Measurements from ENCODE around the gene ATP5PO. TPM values are rescaled to one million over a fixed set of nuclear protein-coding genes. Genes with fewer than 3 reads are reported as not detected.

Gene ATP5PO
- total RNA-seq, 5 donors from 2014 or later (not counting 1 experiment from before 2014, with no cell fraction given) = 125 to 138 (median 137) TPM

DNA sequence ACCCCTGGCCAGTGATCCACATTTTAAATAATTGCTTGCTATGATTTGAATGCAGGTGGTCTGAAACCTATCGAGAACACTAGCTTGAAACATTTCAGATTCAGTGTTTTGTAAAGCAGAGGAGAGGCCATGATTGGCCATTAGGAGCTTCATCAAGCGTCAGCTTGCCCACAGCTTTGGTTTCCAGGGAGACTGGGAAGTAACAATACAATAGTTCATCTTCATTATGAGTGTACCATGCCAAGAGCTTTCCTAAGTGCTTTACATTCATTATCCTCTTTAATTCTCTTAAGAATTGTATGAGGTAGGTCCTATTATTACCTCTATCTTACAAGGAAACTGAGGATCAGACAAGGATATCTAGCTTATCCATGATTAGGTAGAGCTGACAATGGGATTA, 27.7 kb upstream of the ATP5PO start:
- no peak for ATAC-seq (replicated peaks in 1 of 4)
- DNase-seq = no peak
- Mint-ChIP-seq H3K27me3 (no peaks in the 10 kb centered on the region), H3K4me3 (no peak overlapping the region), H3K27ac (peak overlapping the region; percentile 8 to 52), H3K36me3 (peaks cover 68% of the 10 kb centered on the region), H3K4me1 (peaks cover 71 to 82% (median 78%) of the 10 kb centered on the region in 3 donors), H3K9me3 (peaks cover 0 to 10% (median 8%) of the 10 kb centered on the region in 3 donors)
- no peak overlapping the region for H3K4me3 ChIP-seq (ENCODE audit: control insufficient read depth in 1 of 2, extremely low read depth in 1 of 2, low read length in 1 of 2)
- peaks cover 18 to 56% of the 10 kb centered on the region in 2 experiments for H3K4me1 ChIP-seq (ENCODE audit: control insufficient read depth in 1 of 2, extremely low read depth in 1 of 2, insufficient read depth in 2 of 2, low read length in 2 of 2)
- peaks cover 2% of the 10 kb centered on the region for H3K9me3 ChIP-seq
- WGBS (ENCODE audit: insufficient coverage) = 80% methylated on average over 1 of the region's 2 CpGs
- ChIA-PET POLR2A (interaction anchor here (0.5 to 0.9 kb wide), 3 partner anchors 11 to 415 kb away, joined by 3 to 4 read pairs (median 4); no protein-coding TSS in a partner anchor), CTCF (no interaction called here)
- peaks cover 3 to 11% of the 10 kb centered on the region in 2 donors for H3K36me3 ChIP-seq (ENCODE audit: control insufficient read depth in 2 of 2, extremely low read depth in 1 of 2, insufficient read depth in 1 of 2, low read length in 1 of 2)
- no peak overlapping the region for H3K27ac ChIP-seq (ENCODE audit: low read length)
- no peaks in the 10 kb centered on the region for H3K27me3 ChIP-seq (replicated peaks in 1 of 2; ENCODE audit: control insufficient read depth in 2 of 2, extremely low read depth in 1 of 2, insufficient read depth in 2 of 2, low read length in 1 of 2)

- Histone ChIP-seq H3K4me1 (ENCODE audit: control insufficient read depth in 1 of 2, extremely low read depth in 1 of 2, insufficient read depth in 2 of 2, low read length in 2 of 2) (peaks cover 15 to 56% of the 10 kb centered on the region in 2 experiments), H3K27me3 (replicated peaks in 1 of 2; ENCODE audit: control insufficient read depth in 2 of 2, extremely low read depth in 1 of 2, insufficient read depth in 2 of 2, low read length in 1 of 2) (no peaks in the 10 kb centered on the region), H3K4me3 (ENCODE audit: control insufficient read depth in 1 of 2, extremely low read depth in 1 of 2, low read length in 1 of 2) (no peak overlapping the region), H3K27ac (ENCODE audit: low read length) (no peak overlapping the region), H3K36me3 (ENCODE audit: control insufficient read depth in 2 of 2, extremely low read depth in 1 of 2, insufficient read depth in 1 of 2, low read length in 1 of 2) (peaks cover 3 to 11% of the 10 kb centered on the region in 2 donors), H3K9me3 (peaks cover 2% of the 10 kb centered on the region)
- ATAC-seq (replicated peaks in 1 of 4) (no peak), DNase-seq (no peak)
- POLR2A ChIA-PET = interaction anchor here in 1 of 2 donors (0.6 to 0.7 kb wide), 2 partner anchors 416 to 1025 kb away, joined by 3 to 4 read pairs; no protein-coding TSS in a partner anchor
- Mint-ChIP-seq H3K27me3 (no peaks in the 10 kb centered on the region), H3K27ac (peak overlapping the region; percentile 43 to 58), H3K4me1 (peaks cover 71 to 82% (median 78%) of the 10 kb centered on the region in 3 donors), H3K36me3 (peaks cover 65% of the 10 kb centered on the region), H3K9me3 (peaks cover 0 to 10% (median 8%) of the 10 kb centered on the region in 3 donors), H3K4me3 (no peak overlapping the region)
- CTCF ChIA-PET = interaction anchor here in 1 of 2 donors (0.6 kb wide), 2 partner anchors 10 to 25 kb away, joined by 4 to 7 read pairs; no protein-coding TSS in a partner anchor
Measured at GRCh38 chr21:33942426-33942825, 26.8 kb upstream of the ATP5PO start.

- H3K36me3 ChIP-seq (ENCODE audit: control insufficient read depth in 2 of 2, extremely low read depth in 1 of 2, insufficient read depth in 1 of 2, low read length in 1 of 2) = peaks cover 3 to 11% of the 10 kb centered on the region in 2 donors
- Mint-ChIP-seq H3K27me3 (no peaks in the 10 kb centered on the region), H3K27ac (peak overlapping the region; percentile 86 to 87), H3K4me3 (peak overlapping the region in 2 of 3 donors; percentile 5 to 14), H3K9me3 (peaks cover 0 to 10% (median 8%) of the 10 kb centered on the region in 3 donors), H3K4me1 (peaks cover 71 to 82% (median 78%) of the 10 kb centered on the region in 3 donors), H3K36me3 (peaks cover 53% of the 10 kb centered on the region)
- 100% methylated on average over 3 of the region's 5 CpGs for WGBS (ENCODE audit: insufficient coverage)
- H3K9me3 ChIP-seq = peaks cover 2% of the 10 kb centered on the region
- ATAC-seq (replicated peaks in 1 of 4) (no peak), DNase-seq (no peak)
- no peaks in the 10 kb centered on the region for H3K27me3 ChIP-seq (replicated peaks in 1 of 2; ENCODE audit: control insufficient read depth in 2 of 2, extremely low read depth in 1 of 2, insufficient read depth in 2 of 2, low read length in 1 of 2)
- ChIA-PET POLR2A (interaction anchor here in 1 of 2 donors (0.6 kb wide), 1 partner anchor 9 kb away, joined by 3 read pairs; no protein-coding TSS in a partner anchor), CTCF (interaction anchor here in 1 of 2 donors (0.7 kb wide), 1 partner anchor 678 kb away, joined by 3 read pairs; no protein-coding TSS in a partner anchor)
- H3K27ac ChIP-seq (ENCODE audit: low read length) = no peak overlapping the region
- H3K4me1 ChIP-seq (ENCODE audit: control insufficient read depth in 1 of 2, extremely low read depth in 1 of 2, insufficient read depth in 2 of 2, low read length in 2 of 2) = peaks cover 18 to 60% of the 10 kb centered on the region in 2 experiments
- H3K4me3 ChIP-seq (ENCODE audit: control insufficient read depth in 1 of 2, extremely low read depth in 1 of 2, low read length in 1 of 2) = no peak overlapping the region
Measured at GRCh38 chr21:33940881-33941245, 25.3 kb upstream of the ATP5PO start.

DNA sequence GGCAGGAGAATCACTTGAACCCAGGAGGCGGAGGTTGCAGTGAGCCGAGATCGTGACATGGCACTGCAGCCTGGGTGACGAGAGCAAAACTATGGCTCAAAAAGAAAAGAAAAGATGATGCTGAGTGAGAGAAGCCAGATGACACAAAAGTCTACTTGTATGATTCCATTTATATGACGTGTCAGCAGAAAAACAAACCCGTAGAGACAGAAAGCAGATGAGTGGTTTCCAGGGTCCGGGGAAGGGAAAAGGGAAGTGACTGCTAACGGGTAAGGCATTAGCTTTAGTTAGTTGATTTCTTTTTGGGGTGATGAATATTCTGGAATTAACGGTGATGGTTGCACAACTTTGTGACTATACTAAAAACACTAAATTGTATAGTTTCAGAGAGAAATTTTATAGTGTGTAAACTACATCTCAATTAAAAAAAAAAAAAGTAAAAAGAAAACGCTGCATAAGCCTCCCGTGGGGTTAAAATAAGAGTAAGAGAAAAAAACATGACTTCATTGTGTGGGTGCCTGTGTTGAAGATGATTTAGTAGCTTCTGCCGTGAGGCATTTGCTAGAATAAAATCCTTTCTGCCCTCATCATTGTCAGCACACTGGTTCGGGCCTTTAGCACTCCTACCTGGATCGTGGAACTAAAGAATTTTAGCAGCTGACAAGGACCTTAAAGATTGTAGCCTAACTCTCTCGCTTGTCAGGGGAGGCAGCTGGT, 24.7 kb upstream of the ATP5PO start:
- CTCF ChIA-PET = interaction anchor here (0.7 to 1.2 kb wide), 4 partner anchors 16 to 678 kb away, joined by 3 to 6 read pairs (median 4); no protein-coding TSS in a partner anchor
- WGBS (ENCODE audit: insufficient coverage) = 93% methylated on average over 4 of the region's 15 CpGs
- Histone ChIP-seq H3K9me3 (peaks cover 2% of the 10 kb centered on the region), H3K27ac (ENCODE audit: low read length) (no peak overlapping the region), H3K4me3 (ENCODE audit: control insufficient read depth in 1 of 2, extremely low read depth in 1 of 2, low read length in 1 of 2) (no peak overlapping the region), H3K27me3 (replicated peaks in 1 of 2; ENCODE audit: control insufficient read depth in 2 of 2, extremely low read depth in 1 of 2, insufficient read depth in 2 of 2, low read length in 1 of 2) (no peaks in the 10 kb centered on the region), H3K36me3 (ENCODE audit: control insufficient read depth in 2 of 2, extremely low read depth in 1 of 2, insufficient read depth in 1 of 2, low read length in 1 of 2) (peaks cover 3 to 11% of the 10 kb centered on the region in 2 donors), H3K4me1 (ENCODE audit: control insufficient read depth in 1 of 2, extremely low read depth in 1 of 2, insufficient read depth in 2 of 2, low read length in 2 of 2) (peaks cover 21 to 61% of the 10 kb centered on the region in 2 experiments)
- no peak for ATAC-seq (replicated peaks in 1 of 4)
- Mint-ChIP-seq H3K27ac (peak overlapping the region; percentile 86 to 87), H3K27me3 (no peaks in the 10 kb centered on the region), H3K4me1 (peaks cover 72 to 84% (median 80%) of the 10 kb centered on the region in 3 donors), H3K9me3 (peaks cover 0 to 10% (median 8%) of the 10 kb centered on the region in 3 donors), H3K4me3 (peak overlapping the region in 2 of 3 donors; percentile 5 to 14), H3K36me3 (peaks cover 56% of the 10 kb centered on the region)
- no peak for DNase-seq
- POLR2A ChIA-PET = interaction anchor here (0.6 to 4.3 kb wide), 3 partner anchors 8 to 1619 kb away, joined by 3 to 69 read pairs (median 7); no protein-coding TSS in a partner anchor

GRCh38 chr21:33939226-33939625, 23.6 kb upstream of the ATP5PO start:
- Mint-ChIP-seq H3K4me1 (peaks cover 71 to 83% (median 79%) of the 10 kb centered on the region in 3 donors), H3K27ac (peak overlapping the region; percentile 98 to 100), H3K9me3 (peaks cover 0 to 1% (median 0%) of the 10 kb centered on the region in 3 donors), H3K36me3 (peaks cover 52% of the 10 kb centered on the region), H3K4me3 (peak overlapping the region in 1 of 3 donors; percentile 99), H3K27me3 (no peaks in the 10 kb centered on the region)
- DNase-seq = no peak
- H3K27me3 ChIP-seq (replicated peaks in 1 of 2; ENCODE audit: control insufficient read depth in 2 of 2, extremely low read depth in 1 of 2, insufficient read depth in 2 of 2, low read length in 1 of 2) = no peaks in the 10 kb centered on the region
- POLR2A ChIA-PET = interaction anchor here (0.6 to 4.3 kb wide), 3 partner anchors 9 to 13 kb away, joined by 5 to 69 read pairs (median 8); no protein-coding TSS in a partner anchor
- H3K36me3 ChIP-seq (ENCODE audit: control insufficient read depth in 2 of 2, extremely low read depth in 1 of 2, insufficient read depth in 1 of 2, low read length in 1 of 2) = peaks cover 3 to 11% of the 10 kb centered on the region in 2 donors
- peaks cover 1% of the 10 kb centered on the region for H3K9me3 ChIP-seq
- CTCF ChIA-PET = interaction anchor here (0.7 to 3.6 kb wide), 5 partner anchors 9 to 409 kb away, joined by 3 to 41 read pairs (median 6); no protein-coding TSS in a partner anchor
- peaks cover 29 to 64% of the 10 kb centered on the region in 2 experiments for H3K4me1 ChIP-seq (ENCODE audit: control insufficient read depth in 1 of 2, extremely low read depth in 1 of 2, insufficient read depth in 2 of 2, low read length in 2 of 2)
- no peak overlapping the region for H3K4me3 ChIP-seq (ENCODE audit: control insufficient read depth in 1 of 2, extremely low read depth in 1 of 2, low read length in 1 of 2)
- no peak for ATAC-seq (replicated peaks in 1 of 4)
- 100% methylated on average over 2 of the region's 3 CpGs for WGBS (ENCODE audit: insufficient coverage)
- peak overlapping the region; percentile 92 for H3K27ac ChIP-seq (ENCODE audit: low read length)

DNA sequence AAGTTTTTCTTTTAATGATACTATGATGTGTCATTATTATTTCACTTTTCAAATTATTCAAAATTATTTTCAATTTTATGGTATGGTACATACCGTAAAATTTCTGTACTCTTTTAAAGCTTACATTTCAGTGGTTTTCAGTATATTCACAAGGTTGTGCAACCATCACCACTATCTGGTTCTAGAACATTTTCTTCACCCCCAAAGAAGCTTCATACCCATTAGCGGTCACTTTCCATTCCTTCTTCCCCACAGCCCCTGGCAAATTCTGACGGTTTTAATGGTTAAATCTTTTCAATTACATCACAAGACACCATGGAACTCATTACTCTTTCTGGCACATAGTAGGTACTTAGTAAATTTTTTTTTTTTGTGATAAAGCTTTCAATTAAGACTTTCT, 22.8 kb upstream of the ATP5PO start:
- CTCF ChIA-PET = interaction anchor here in 1 of 2 donors (0.7 to 3.6 kb wide), 4 partner anchors 10 to 410 kb away, joined by 3 to 41 read pairs (median 7); no protein-coding TSS in a partner anchor
- peaks cover 45% of the 10 kb centered on the region for H3K36me3 Mint-ChIP-seq

More for the DNA sequence above, 22.8 kb upstream of the ATP5PO start:
- Histone ChIP-seq H3K4me1 (ENCODE audit: control insufficient read depth in 1 of 2, extremely low read depth in 1 of 2, insufficient read depth in 2 of 2, low read length in 2 of 2) (peaks cover 34 to 72% of the 10 kb centered on the region in 2 experiments), H3K4me3 (ENCODE audit: control insufficient read depth in 1 of 2, extremely low read depth in 1 of 2, low read length in 1 of 2) (no peak overlapping the region), H3K36me3 (ENCODE audit: control insufficient read depth in 2 of 2, extremely low read depth in 1 of 2, insufficient read depth in 1 of 2, low read length in 1 of 2) (peaks cover 0 to 3% of the 10 kb centered on the region in 2 donors), H3K27me3 (replicated peaks in 1 of 2; ENCODE audit: control insufficient read depth in 2 of 2, extremely low read depth in 1 of 2, insufficient read depth in 2 of 2, low read length in 1 of 2) (no peaks in the 10 kb centered on the region), H3K9me3 (no peaks in the 10 kb centered on the region), H3K27ac (ENCODE audit: low read length) (peak overlapping the region; percentile 92)
- POLR2A ChIA-PET = interaction anchor here in 1 of 2 donors (0.6 to 4.3 kb wide), 3 partner anchors 10 to 21 kb away, joined by 5 to 69 read pairs (median 5); no protein-coding TSS in a partner anchor
- H3K27ac Mint-ChIP-seq = peak overlapping the region; percentile 98 to 100
- no peaks in the 10 kb centered on the region for H3K9me3 Mint-ChIP-seq
- no CpG with 5 or more reads among the region's 3 CpGs for WGBS (ENCODE audit: insufficient coverage)
- H3K4me1 Mint-ChIP-seq = peaks cover 71 to 80% (median 78%) of the 10 kb centered on the region in 3 donors
- DNase-seq (no peak), ATAC-seq (replicated peaks in 1 of 4) (no peak)
- peak overlapping the region in 2 of 3 donors; percentile 17 to 99 for H3K4me3 Mint-ChIP-seq
- no peaks in the 10 kb centered on the region for H3K27me3 Mint-ChIP-seq

Measured in T-cell (primary cell).